Spleen (tissue), 11 donors: Measurements from ENCODE around the gene AXIN1. TPM values are rescaled to one million over a fixed set of nuclear protein-coding genes. Genes with fewer than 3 reads are reported as not detected.
"Not testable (repeated sequence)": the region's sequence is repeated elsewhere in the genome, so short reads cannot be mapped to it uniquely, and the experiment has no call there.

Source experiments
- DNase-seq: peaks from one replicate; pipeline ENCODE4 v3.0.0-alpha.2; 2020
- H3K27ac ChIP-seq, 8 donors: fragments of 200-600 bp; sonication (generic) in 7 of 8; 1 replicate in 4 of 8; 2 replicates in 4 of 8; pipeline versions ENCODE4 v1.5.0 to v1.8.0; 2016 to 2021; ENCODE audit warnings: inconsistent platforms in 4 of 8, mild to moderate bottlenecking in 4 of 8, moderate library complexity in 1 of 8
- H3K27me3 ChIP-seq, 7 donors: fragments of 200-600 bp; sonication (generic) in 6 of 7; replicated peaks in 1 of 7; 1 replicate in 4 of 7; 2 replicates in 3 of 7; pipeline versions ENCODE4 v1.5.0 to v1.8.0; 2016 to 2021; ENCODE audit warnings: inconsistent platforms in 3 of 7, mild to moderate bottlenecking in 1 of 7
- H3K36me3 ChIP-seq, 6 donors: fragments of 200-600 bp; sonication (generic) in 5 of 6; 1 replicate in 4 of 6; 2 replicates in 2 of 6; pipeline versions ENCODE4 v1.5.0 to v1.8.0; 2016 to 2021; ENCODE audit warnings: inconsistent platforms in 2 of 6
- H3K4me1 ChIP-seq, 6 donors: fragments of 200-600 bp; sonication (generic) in 5 of 6; 1 replicate in 3 of 6; 2 replicates in 3 of 6; pipeline versions ENCODE4 v1.5.0 to v1.8.0; 2016 to 2021; ENCODE audit warnings: inconsistent platforms in 3 of 6
- H3K4me3 ChIP-seq, 8 donors: fragments of 200-600 bp; sonication (generic) in 7 of 8; 1 replicate in 4 of 8; 2 replicates in 4 of 8; pipeline versions ENCODE4 v1.5.0 to v1.8.0; 2016 to 2021; ENCODE audit warnings: inconsistent platforms in 4 of 8, mild to moderate bottlenecking in 4 of 8, moderate library complexity in 2 of 8
- H3K9me3 ChIP-seq, 8 donors: fragments of 200-600 bp; sonication (generic) in 7 of 8; 1 replicate in 4 of 8; 2 replicates in 4 of 8; pipeline versions ENCODE4 v1.5.0 to v1.8.0; 2016 to 2021; ENCODE audit warnings: inconsistent platforms in 4 of 8
- POLR2A ChIP-seq, 3 donors: fragments of 450-650 bp; IDR thresholded peaks; one replicate each; pipeline ENCODE4 v1.5.1; 2017; ENCODE audit warnings: antibody characterized with exemption in 3 of 3, mild to moderate bottlenecking in 1 of 3
- POLR2AphosphoS5 ChIP-seq, 3 donors: sonication (generic); formaldehyde crosslinking; IDR thresholded peaks; one replicate each; pipeline ENCODE4 v1.5.1; 2017; ENCODE audit warnings: antibody characterized with exemption in 3 of 3
- WGBS, 5 donors: extraction: QIAGEN DNeasy Blood & Tissue Kit in 3 of 5; methylation state at CpG; one replicate each; pipeline versions ENCODE4 v1.1.5 to v1.1.7; 2013 to 2018; 5-methylcytosine and 5-hydroxymethylcytosine counted together
- intact Hi-C: fragments of 100-400 bp; cut with DNase I; formaldehyde crosslinking; loops from one replicate; pipeline ENCODE4 v1.15.0; 2023; ENCODE audit warnings: low total_unique reads
- polyA plus RNA-seq, 3 donors: library from polyadenylated mRNA; stranded (reverse); fragments of 200-250 nt; gene quantifications; one replicate each; pipeline ENCODE4 v1.2.1, GENCODE V29; 2013
- total RNA-seq, 7 donors: library from RNA; depleted of rRNA in 3 of 7; stranded (reverse); fragments of >200 nt in 3 of 7; fragmentation: NEBNext Ultra II Directional in 4 of 7; extraction: Animal tissue kit (Norgen Biotek cat#: 25700) in 4 of 7; gene quantifications; one replicate each; pipeline versions ENCODE4 v1.1.0 to v1.2.1, GENCODE V29; 2016 to 2021
- TF ChIP-seq, protein P1 (sequence below), 11 experiments: fragments of 200-600 bp in 7 of 11; fragments of 450-650 bp in 4 of 11; sonication (generic) in 4 of 11; IDR thresholded peaks in 8 of 11; conservative IDR thresholded peaks in 3 of 11; 1 replicate in 7 of 11; 2 replicates in 4 of 11; pipeline versions ENCODE4 v1.4.0 to v1.8.0; 2016 to 2021; ENCODE audit warnings: antibody characterized with exemption in 11 of 11, inconsistent platforms in 4 of 11, mild to moderate bottlenecking in 1 of 11
- donor health status: healthy with polysubstance abuse.
- donor health status: DM: no; HTN: no; CAD: no; lungs with moderate emphysema.
- donor health status: DM: no; HTN: no; CAD: no.
- donor health status: Bipolar disorder and iron deficiency.
- donor health status: healthy.
- donor health status: DM: no; HTN: no; CAD: no.
- donor health status: DM: yes; HTN: yes; CAD: no.

AXIN1 gene
- total and polyA plus RNA-seq, 10 donors = 12.9 to 27.3 (median 23.9) TPM

DNA sequence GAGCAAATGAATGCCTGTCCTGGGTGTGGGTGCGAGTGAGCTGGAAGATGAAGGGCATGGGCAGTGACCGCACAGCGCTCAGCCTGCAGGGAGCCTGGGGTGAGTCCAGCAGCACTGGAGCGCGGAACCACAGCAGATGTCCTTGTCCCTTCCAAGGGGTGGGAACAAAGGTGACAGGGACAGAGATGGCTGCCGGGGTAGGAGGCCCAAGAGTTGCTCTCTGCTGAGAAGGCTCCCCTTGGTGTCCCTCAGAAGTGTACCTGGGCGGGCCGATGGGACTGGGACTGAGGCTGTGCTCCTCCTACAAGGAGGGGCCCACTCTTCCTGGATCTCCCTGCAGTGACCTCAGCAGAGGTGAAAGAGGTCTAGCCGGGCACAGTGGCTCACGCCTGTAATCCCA lies 36.8 kb upstream of the AXIN1 start:
- H3K4me1 ChIP-seq = peaks cover 0 to 26% (median 4%) of the 10 kb centered on the region in 6 donors
- no peaks in the 10 kb centered on the region for H3K27me3 ChIP-seq
- no peak overlapping the region for H3K4me3 ChIP-seq
- TF ChIP-seq POLR2AphosphoS5 (IDR thresholded peaks at IDR 0.05) (no peak), POLR2A (IDR thresholded peaks at IDR 0.05) (no peak)
- TF ChIP-seq, protein P1, sequence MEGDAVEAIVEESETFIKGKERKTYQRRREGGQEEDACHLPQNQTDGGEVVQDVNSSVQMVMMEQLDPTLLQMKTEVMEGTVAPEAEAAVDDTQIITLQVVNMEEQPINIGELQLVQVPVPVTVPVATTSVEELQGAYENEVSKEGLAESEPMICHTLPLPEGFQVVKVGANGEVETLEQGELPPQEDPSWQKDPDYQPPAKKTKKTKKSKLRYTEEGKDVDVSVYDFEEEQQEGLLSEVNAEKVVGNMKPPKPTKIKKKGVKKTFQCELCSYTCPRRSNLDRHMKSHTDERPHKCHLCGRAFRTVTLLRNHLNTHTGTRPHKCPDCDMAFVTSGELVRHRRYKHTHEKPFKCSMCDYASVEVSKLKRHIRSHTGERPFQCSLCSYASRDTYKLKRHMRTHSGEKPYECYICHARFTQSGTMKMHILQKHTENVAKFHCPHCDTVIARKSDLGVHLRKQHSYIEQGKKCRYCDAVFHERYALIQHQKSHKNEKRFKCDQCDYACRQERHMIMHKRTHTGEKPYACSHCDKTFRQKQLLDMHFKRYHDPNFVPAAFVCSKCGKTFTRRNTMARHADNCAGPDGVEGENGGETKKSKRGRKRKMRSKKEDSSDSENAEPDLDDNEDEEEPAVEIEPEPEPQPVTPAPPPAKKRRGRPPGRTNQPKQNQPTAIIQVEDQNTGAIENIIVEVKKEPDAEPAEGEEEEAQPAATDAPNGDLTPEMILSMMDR (IDR thresholded peaks at IDR 0.05 in 8 of 11, conservative IDR thresholded peaks at IDR 0.05 in 3 of 11) = no peak
- peak; percentile 68 for DNase-seq
- H3K9me3 ChIP-seq = peaks cover 0 to 6% (median 0%) of the 10 kb centered on the region in 8 donors
- H3K36me3 ChIP-seq = no peaks in the 10 kb centered on the region
- H3K27ac ChIP-seq = no peak overlapping the region
- intact Hi-C loops = no loop called here
- 81 to 93% (median 87%) methylated on average over 8 to 10 of the region's 10 CpGs for WGBS, 5 donors

DNA sequence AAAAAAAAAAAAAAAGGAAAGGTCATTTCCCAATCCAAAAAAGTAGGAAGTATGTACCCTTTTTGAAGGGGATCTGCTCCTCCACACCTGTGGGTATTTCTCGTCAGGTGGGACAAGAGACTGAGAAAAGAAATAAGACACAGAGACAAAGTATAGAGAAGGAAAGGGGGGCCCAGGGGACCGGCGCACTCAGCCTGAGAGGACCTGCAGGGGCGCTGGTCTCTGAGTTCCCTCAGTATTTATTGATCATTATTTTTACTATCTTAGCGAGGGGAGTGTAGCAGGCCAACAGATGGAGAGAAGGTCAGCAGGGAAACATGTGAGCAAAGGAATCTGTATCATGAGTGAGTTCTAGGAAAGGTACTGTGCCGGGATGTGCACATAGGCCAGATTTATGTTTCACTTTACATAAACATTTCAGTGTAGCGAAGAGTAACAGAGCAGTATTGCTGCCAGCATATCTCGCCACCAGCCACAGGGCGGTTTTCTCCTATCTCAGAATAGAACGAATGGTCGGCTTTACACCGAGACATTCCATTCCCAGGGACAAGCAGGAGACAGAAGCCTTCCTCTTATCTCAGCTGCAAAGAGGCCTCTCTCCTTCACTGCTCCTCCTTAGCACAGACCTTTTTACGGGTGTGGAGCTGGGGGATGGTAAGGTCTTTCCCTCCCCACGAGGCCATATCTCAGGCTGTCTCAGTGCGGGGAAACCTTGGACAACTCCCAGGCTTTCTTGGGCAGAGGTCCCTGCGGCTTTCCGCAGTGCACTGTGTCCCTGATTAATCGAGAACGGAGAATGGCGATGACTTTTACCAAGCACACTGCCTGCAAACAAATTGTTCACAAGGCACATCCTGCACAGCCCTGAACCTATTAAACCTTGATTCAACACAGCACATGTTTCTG lies 35.5 kb upstream of the AXIN1 start:
- H3K27me3 ChIP-seq, H3K36me3 ChIP-seq, intact Hi-C loops, H3K9me3 ChIP-seq, H3K27ac ChIP-seq, H3K4me3 ChIP-seq: not testable (repeated sequence)
- peak; percentile 55 for DNase-seq
- peaks cover 8 to 39% (median 17%) of the 10 kb centered on the region in 6 donors for H3K4me1 ChIP-seq
- 71 to 89% (median 79%) methylated on average over 20 of the region's 20 CpGs for WGBS, 5 donors

DNA sequence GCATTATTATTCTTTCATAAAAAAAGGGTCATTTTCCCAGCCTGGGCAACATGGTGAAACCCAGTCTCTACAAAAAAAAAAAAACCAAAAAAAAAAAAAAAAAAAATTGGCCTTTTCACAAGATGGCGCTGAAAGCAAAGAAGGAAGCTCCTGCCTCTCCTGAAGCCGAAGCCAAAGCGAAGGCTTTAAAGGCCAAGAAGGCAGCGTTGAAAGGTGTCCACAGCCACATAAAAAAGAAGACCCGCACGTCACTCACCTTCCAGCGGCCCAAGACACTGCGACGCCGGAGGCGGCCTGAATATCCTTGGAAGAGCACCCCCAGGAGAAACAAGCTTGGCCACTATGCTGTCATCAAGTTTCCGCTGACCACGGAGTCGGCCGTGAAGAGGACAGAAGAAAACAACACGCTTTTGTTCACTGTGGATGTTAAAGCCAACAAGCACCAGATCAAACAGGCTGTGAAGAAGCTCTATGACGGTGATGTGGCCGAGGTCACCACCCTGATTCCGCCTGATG lies 34.2 kb upstream of the AXIN1 start:
- Histone ChIP-seq H3K4me3 (no peak overlapping the region), H3K36me3 (no peaks in the 10 kb centered on the region), H3K4me1 (peaks cover 11 to 41% (median 25%) of the 10 kb centered on the region in 6 donors), H3K27me3 (no peaks in the 10 kb centered on the region), H3K27ac (no peak overlapping the region), H3K9me3 (peaks cover 0 to under 1% (median 0%) of the 10 kb centered on the region in 8 donors)
- 78 to 89% (median 86%) methylated on average over 19 of the region's 19 CpGs for WGBS, 5 donors
- DNase-seq = peak; percentile 64
- TF ChIP-seq, protein P1 (IDR thresholded peaks at IDR 0.05 in 8 of 11, conservative IDR thresholded peaks at IDR 0.05 in 3 of 11) = no peak
- TF ChIP-seq POLR2AphosphoS5 (IDR thresholded peaks at IDR 0.05) (no peak), POLR2A (IDR thresholded peaks at IDR 0.05) (no peak)
- intact Hi-C loops = no loop called here

DNA sequence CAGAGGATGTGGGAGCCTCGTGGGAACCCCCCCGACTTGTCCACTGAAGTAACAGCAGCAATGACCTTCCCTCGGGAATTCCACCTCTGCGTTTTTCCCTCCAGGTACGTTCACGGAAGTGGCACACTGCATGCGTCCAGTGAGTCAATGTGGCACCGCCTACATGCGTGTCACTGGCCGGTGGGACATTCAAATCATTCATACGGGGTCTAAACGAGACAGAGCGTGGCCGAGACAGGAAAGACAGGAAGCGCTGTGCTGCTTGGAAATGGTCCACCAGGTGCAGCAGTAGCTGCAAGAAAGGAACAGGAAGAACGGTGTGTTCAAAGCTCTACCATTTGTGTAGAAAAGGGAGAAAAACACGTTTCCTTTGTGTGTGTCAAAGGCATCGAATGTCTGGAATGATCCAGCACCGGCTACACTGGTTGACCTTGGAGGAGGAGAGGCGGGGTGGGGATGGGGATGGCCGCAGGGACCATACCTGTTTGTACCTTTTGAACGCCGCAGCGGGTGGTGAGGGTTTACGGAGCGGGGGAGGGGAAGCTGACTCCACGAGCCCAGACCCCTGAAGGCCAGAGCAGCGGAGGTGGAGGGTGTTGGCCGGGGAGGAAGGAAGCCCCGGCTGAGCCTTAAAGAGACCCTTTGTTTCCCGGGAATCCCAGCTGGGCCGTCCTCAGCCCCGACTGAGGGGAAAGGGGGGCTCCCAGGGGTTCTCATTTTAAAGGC lies 31.0 kb upstream of the AXIN1 start:
- no peaks in the 10 kb centered on the region for H3K27me3 ChIP-seq
- peaks cover 17 to 68% (median 49%) of the 10 kb centered on the region in 6 donors for H3K4me1 ChIP-seq
- peak overlapping the region; percentile 80 to 100 (median 96) for H3K4me3 ChIP-seq
- intact Hi-C loops = no loop called here
- 14 to 32% (median 18%) methylated on average over 29 to 33 of the region's 33 CpGs for WGBS, 5 donors
- TF ChIP-seq, protein P1 (IDR thresholded peaks at IDR 0.05 in 8 of 11, conservative IDR thresholded peaks at IDR 0.05 in 3 of 11) = peak in 1 of 11 experiments; percentile 10
- TF ChIP-seq POLR2A (IDR thresholded peaks at IDR 0.05) = no peak
- TF ChIP-seq POLR2AphosphoS5 (IDR thresholded peaks at IDR 0.05) = peak in 2 of 3 donors; percentile 72 to 81
- H3K9me3 ChIP-seq = no peaks in the 10 kb centered on the region
- no peaks in the 10 kb centered on the region for H3K36me3 ChIP-seq
- H3K27ac ChIP-seq = peak overlapping the region; percentile 49 to 92 (median 86)
- peak; percentile 88 for DNase-seq
